HG03039 (cell line): Measurements from ENCODE around the gene KHDC1L.
"Not testable (repeated sequence)": the region's sequence is repeated elsewhere in the genome, so short reads cannot be mapped to it uniquely, and the experiment has no call there.

Experiments
- ATAC-seq: cut with Tn5 transposase; IDR thresholded peaks from one replicate; pipeline ENCODE4 v1.9.1; 2021; ENCODE audit warnings: mild to moderate bottlenecking, moderate library complexity; ENCODE audit not compliant: unreplicated experiment

KHDC1L gene

GRCh38 chr6:73225396-73225795, at the start of gene KHDC1L:
Gene KHDC1L (minus strand): TSS chr6:73225496. CDS start chr6:73225408, 88 bp downstream.
- ATAC-seq: no peak

- ATAC-seq: not testable (repeated sequence)
Measured at GRCh38 chr6:73269296-73269695, 44.0 kb upstream of the KHDC1L start.

- not testable (repeated sequence) for ATAC-seq
Measured at GRCh38 chr6:73268896-73269295, 43.6 kb upstream of the KHDC1L start.

GRCh38 chr6:73264446-73264845, 39.1 kb upstream of the KHDC1L start:
- no peak for ATAC-seq

GRCh38 chr6:73263570-73263909, 38.2 kb upstream of the KHDC1L start:
- ATAC-seq: peak; percentile 9

- ATAC-seq: peak; percentile 89
Measured at GRCh38 chr6:73262671-73263569, 37.6 kb upstream of the KHDC1L start, which contains the start of gene KHDC1. Gene KHDC1 (minus strand): TSS chr6:73263196. CDS start chr6:73242517, 20,679 bp downstream.

- ATAC-seq: no peak
Measured at GRCh38 chr6:73258721-73259120, 33.4 kb upstream of the KHDC1L start.

- not testable (repeated sequence) for ATAC-seq
Measured at GRCh38 chr6:73254323-73254722, 29.0 kb upstream of the KHDC1L start.

- no peak for ATAC-seq
Measured at GRCh38 chr6:73252703-73253102, 27.4 kb upstream of the KHDC1L start.

- ATAC-seq: no peak
Measured at GRCh38 chr6:73250016-73250415, 24.7 kb upstream of the KHDC1L start.

- ATAC-seq: no peak
Measured at GRCh38 chr6:73248192-73248903, 23.1 kb upstream of the KHDC1L start.

GRCh38 chr6:73242001-73242400, 16.7 kb upstream of the KHDC1L start:
- no peak for ATAC-seq

- no peak for ATAC-seq
Measured at GRCh38 chr6:73240730-73241129, 15.4 kb upstream of the KHDC1L start.

- ATAC-seq: no peak
Measured at GRCh38 chr6:73236144-73236750, 11.0 kb upstream of the KHDC1L start.

- no peak for ATAC-seq
Measured at GRCh38 chr6:73234733-73235132, 9.4 kb upstream of the KHDC1L start.

- ATAC-seq: not testable (repeated sequence)
Measured at GRCh38 chr6:73233971-73234370, 8.7 kb upstream of the KHDC1L start.

GRCh38 chr6:73233048-73233447, 7.8 kb upstream of the KHDC1L start:
- ATAC-seq: no peak

- no peak for ATAC-seq
Measured at GRCh38 chr6:73231986-73232391, 6.7 kb upstream of the KHDC1L start.

GRCh38 chr6:73227606-73228255, 2.4 kb upstream of the KHDC1L start:
- no peak for ATAC-seq

GRCh38 chr6:73216859-73217258, 8.4 kb downstream of the KHDC1L start:
- ATAC-seq: no peak

GRCh38 chr6:73209117-73209516, 16.2 kb downstream of the KHDC1L start:
- ATAC-seq: no peak
